Adrenal gland (tissue), 5 donors: ENCODE data around the gene ABHD14A.

Source experiments
- POLR2A ChIP-seq, 2 donors: fragments of 450-650 bp; IDR thresholded peaks; one replicate each; pipeline ENCODE4 v1.6.1; 2017; ENCODE audit warnings: antibody characterized with exemption in 2 of 2, mild to moderate bottlenecking in 2 of 2, moderate library complexity in 1 of 2
- TF ChIP-seq, protein P1 (sequence below), 6 experiments: fragments of 450-650 bp in 4 of 6; fragments of 200-600 bp in 2 of 6; sonication (generic) in 1 of 6; IDR thresholded peaks; 1 replicate in 5 of 6; 2 replicates in 1 of 6; pipeline versions ENCODE4 v1.5.1 to v1.8.0; 2016 to 2021; ENCODE audit warnings: antibody characterized with exemption in 6 of 6, mild to moderate bottlenecking in 2 of 6, moderate library complexity in 1 of 6
- donor health status: DM: no; HTN: no; CAD: no.

DNA sequence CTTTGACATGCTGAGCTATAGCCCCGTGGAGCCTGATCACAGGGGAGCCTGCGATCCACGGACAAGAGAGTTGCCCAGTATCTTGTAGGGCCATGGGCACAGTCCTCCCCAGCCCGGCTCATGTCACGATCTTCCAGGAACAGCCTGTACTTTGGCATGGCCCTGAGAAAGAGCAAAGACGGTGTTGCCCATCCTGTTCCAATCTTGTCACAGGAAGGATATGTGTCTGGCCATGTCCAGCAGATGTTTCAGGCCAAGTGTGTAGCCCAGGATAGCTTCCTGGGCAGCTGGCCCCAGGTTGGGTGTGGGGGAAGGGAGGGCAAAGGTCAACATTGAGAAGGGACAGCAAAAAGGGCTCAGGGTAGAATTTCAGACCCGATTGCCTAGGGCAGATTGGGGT lies 37.8 kb downstream of the ABHD14A start:
- TF ChIP-seq, protein P1, sequence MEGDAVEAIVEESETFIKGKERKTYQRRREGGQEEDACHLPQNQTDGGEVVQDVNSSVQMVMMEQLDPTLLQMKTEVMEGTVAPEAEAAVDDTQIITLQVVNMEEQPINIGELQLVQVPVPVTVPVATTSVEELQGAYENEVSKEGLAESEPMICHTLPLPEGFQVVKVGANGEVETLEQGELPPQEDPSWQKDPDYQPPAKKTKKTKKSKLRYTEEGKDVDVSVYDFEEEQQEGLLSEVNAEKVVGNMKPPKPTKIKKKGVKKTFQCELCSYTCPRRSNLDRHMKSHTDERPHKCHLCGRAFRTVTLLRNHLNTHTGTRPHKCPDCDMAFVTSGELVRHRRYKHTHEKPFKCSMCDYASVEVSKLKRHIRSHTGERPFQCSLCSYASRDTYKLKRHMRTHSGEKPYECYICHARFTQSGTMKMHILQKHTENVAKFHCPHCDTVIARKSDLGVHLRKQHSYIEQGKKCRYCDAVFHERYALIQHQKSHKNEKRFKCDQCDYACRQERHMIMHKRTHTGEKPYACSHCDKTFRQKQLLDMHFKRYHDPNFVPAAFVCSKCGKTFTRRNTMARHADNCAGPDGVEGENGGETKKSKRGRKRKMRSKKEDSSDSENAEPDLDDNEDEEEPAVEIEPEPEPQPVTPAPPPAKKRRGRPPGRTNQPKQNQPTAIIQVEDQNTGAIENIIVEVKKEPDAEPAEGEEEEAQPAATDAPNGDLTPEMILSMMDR (IDR thresholded peaks at IDR 0.05): no peak
- TF ChIP-seq POLR2A (IDR thresholded peaks at IDR 0.05): no peak
